SK-MEL-5 (cell line): Measurements from ENCODE around the gene ELAVL1. TPM values are rescaled to one million over a fixed set of nuclear protein-coding genes. Genes with fewer than 3 reads are reported as not detected.

Experiments used
- DNase-seq: peaks from one replicate; pipeline ENCODE4 v3.0.0-alpha.2; 2016; ENCODE audit warnings: low read depth, low spot score
- in situ Hi-C: cut with HindIII; loops from 2 replicates; pipeline ENCODE4 v1.10.0; 2016; ENCODE audit warnings: low sequenced_read_pairs, high pct_unique_total_duplicates, low pct_unique_long_range_greater_than_20kb
- total RNA-seq: library from RNA; depleted of rRNA; stranded (reverse); fragments of >200 nt; shearing (Covaris generic); gene quantifications from 2 replicates; pipeline ENCODE4 v1.2.3, GENCODE V29; 2014

Gene ELAVL1
- total RNA-seq, 1 experiment from 2014 or later, result 40.4 TPM

- DNase-seq, result no peak
- in situ Hi-C loops, result no loop called here
Observed at GRCh38 chr19:7994114-7994513, 11.3 kb downstream of the ELAVL1 start.

GRCh38 chr19:7993560-7993959, 11.9 kb downstream of the ELAVL1 start:
- in situ Hi-C loops, result no loop called here
- DNase-seq, result no peak

- in situ Hi-C loops, result no loop called here
- no peak for DNase-seq
Observed at GRCh38 chr19:7992575-7992974, 12.9 kb downstream of the ELAVL1 start.

DNA sequence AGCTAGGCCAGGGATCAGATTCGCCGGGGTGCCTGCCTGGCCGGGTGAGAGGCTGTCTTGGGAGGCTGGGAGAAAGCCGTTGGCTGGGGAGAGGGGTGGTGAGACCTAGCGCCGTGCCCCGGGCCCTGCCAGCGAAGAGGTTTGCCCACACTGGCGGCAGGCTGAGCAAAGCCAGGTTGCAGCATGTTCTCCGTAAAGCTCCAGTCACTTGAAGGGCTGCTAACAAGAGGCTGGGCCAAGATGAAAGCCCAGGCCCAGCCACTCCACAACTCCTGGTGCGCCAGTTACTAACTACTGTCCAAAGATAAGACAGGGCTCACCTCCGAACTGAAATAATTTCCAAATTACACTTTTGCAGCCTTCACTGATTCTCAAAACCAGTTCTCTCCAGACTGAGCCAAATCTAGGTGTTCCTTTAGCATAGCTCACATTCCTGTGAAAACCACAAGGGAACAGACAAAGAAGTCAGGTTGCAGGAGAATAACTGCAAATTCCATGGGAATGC, 16.3 kb downstream of the ELAVL1 start:
- in situ Hi-C loops, result no loop called here
- no peak for DNase-seq

- in situ Hi-C loops, result no loop called here
- DNase-seq, result no peak
Observed at GRCh38 chr19:7988307-7988706, 17.1 kb downstream of the ELAVL1 start.

GRCh38 chr19:7987114-7987768, 18.2 kb downstream of the ELAVL1 start:
- DNase-seq, result no peak
- in situ Hi-C loops, result no loop called here

GRCh38 chr19:7986321-7987113, 18.9 kb downstream of the ELAVL1 start:
- in situ Hi-C loops, result no loop called here
- DNase-seq, result no peak

DNA sequence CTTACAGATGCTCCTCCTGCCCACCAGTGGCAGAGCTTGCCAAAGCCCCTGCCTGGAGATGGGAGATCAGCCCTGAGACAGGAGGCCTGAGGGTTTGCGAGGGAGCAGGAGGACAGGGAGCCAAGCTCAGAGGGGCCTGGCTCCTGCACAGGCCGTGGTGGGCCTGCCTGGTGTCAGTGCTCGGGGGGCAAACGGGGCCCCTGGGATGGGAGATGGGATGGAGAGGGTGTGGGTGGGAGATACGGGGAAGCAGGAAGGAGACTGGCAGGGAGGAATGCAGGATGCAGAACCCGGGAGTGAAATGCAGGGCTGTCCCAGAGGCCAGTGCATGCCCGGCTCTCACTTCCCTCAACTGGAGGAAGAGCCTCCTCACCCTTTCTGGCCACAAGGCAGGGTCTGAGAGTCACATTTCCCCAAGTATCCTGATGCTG, 19.9 kb downstream of the ELAVL1 start:
- in situ Hi-C loops, result no loop called here

GRCh38 chr19:7983995-7984837, 21.2 kb downstream of the ELAVL1 start:
- DNase-seq, result no peak
- in situ Hi-C loops, result no loop called here

More for the DNA sequence above, 19.9 kb downstream of the ELAVL1 start:
- no peak for DNase-seq

DNA sequence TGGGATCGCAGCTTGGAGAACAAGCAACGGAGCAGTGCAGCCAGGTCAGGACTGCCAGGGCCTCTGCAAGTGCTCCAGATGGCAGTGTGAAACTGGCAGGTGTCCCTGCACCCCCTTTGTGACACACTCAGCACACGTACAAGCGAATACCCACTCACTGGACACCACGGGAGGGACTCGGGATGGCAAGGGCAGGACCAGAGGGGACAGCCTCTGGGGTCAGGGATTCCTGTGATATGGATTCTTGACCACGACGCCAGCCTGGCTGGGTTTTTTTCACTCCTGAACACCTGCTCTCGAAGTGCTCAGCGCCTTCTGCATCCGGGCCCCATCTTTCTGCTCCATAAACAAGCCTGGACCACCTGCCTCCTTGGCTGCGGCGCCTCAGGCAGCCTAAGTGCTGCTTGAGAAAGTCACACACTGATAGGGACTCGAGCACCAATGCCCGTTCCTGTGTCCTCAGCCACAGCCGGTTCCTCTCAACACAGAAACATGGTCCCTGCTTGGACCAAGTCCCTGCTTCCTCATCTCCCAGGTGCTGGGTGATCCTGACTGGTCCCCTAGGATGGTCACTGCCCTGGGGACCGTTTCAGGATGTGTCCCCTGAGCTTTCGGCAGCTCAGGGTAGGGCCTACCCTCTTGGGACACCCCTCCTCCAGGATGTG, 22.0 kb downstream of the ELAVL1 start:
- in situ Hi-C loops, result no loop called here
- no peak for DNase-seq

DNA sequence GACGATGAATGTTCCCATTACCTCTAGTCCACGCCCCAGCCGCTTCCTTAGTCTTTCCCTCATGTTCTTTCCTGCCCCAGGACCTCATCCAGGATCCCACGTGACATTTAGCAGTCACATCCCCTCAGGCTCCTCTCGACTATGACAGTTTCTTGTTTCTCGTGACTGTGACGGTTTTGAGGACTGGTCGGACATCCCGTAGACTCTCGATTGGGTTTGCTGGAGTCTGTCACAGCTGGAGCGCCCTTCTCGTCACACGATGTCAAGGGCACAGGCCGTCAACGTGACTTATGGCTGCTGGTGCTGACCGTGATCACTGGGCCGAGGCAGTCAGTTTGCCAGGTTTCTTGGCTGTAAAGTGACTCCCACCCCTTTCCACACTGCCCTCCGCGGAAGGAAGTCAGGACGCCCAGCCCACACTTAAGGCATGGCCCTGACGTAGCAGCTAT, 22.8 kb downstream of the ELAVL1 start:
- no peak for DNase-seq
- in situ Hi-C loops, result no loop called here

DNA sequence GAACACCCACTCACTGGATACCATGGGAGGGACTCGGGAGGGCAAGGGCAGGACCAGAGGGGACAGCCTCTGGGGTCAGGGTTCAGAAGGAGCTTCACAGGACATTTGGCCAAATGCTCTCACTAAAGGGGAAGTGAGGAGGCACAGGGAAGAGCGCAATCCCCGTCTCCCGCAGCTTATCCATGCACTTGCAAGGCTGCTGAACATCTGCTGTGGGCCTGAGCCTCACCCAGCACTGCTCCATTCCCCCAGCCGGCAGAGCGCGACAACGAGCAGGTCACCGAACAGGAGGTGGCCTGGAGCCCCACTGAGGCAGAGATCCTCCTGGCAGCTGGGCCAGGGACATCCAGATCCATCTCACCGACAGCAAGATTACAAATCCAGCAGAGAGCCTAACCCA, 23.3 kb downstream of the ELAVL1 start:
- no peak for DNase-seq
- in situ Hi-C loops, result no loop called here

DNA sequence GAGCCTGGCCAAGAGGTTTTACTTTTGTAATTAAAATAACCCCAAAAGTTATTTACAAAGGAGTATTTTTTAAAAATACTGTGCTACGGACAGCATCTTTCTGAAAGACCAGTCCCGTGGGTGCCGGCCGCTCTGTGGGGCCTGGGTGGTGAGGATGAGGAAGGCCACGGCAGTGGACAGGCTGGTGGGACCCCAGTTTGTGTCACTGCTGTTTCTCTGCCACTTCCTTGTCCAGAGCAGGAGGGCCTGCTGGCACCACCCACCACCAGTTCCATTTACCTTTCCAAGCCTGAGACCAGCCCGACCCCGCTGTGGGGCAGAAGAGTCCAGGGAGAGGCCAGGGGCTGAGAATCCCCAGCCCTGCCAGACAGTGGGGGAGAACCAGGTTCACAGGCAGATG, 23.8 kb downstream of the ELAVL1 start:
- in situ Hi-C loops, result no loop called here

DNA sequence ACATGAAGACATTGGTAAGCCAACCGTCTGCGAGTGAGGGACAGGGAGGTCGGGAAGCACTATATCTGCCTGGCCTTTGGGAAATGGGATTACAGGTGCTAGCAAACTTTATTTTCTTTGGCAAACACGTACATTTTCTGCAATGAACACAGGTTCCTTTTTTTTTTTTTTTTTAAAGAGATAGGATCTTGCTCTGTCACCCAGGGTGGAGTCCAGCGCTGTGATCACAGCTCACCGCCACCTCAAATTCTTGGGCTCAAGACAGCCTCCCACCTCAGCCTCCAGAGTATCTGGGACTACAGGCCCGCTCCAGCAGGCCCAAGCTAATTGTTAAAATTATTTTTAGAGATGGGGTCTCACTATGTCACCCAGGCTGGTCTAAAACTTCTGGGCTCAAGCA, 24.2 kb downstream of the ELAVL1 start:
- in situ Hi-C loops, result no loop called here

More for the DNA sequence above, 23.8 kb downstream of the ELAVL1 start:
- no peak for DNase-seq

DNA sequence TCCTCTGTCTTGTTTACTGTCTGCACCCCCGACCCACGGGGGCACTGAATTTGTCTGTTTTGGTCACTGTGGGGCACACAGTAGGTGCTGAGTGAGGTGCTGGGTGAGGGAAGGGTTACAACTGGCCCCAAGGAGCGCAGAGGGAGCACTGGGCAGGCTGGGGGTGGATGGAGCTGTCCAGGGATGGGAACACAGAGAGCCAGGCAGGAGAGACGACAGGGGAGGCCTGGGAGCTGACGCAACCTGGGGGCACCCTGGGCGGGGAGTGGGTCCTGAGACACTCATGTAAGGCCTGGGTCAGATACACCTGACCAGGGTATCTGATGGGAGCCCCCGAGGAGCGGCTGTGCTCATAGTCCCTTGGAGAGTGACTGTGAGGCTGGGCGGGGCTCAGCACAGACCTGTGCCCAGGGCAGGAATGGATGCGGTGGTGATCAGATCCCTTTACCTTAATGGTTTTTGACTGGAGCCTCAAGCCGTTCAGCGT, 24.8 kb downstream of the ELAVL1 start:
- no peak for DNase-seq
- in situ Hi-C loops, result no loop called here

More for the DNA sequence above, 24.2 kb downstream of the ELAVL1 start:
- DNase-seq, result no peak

GRCh38 chr19:7980168-7980567, 25.3 kb downstream of the ELAVL1 start:
- in situ Hi-C loops, result no loop called here
- DNase-seq, result no peak

DNA sequence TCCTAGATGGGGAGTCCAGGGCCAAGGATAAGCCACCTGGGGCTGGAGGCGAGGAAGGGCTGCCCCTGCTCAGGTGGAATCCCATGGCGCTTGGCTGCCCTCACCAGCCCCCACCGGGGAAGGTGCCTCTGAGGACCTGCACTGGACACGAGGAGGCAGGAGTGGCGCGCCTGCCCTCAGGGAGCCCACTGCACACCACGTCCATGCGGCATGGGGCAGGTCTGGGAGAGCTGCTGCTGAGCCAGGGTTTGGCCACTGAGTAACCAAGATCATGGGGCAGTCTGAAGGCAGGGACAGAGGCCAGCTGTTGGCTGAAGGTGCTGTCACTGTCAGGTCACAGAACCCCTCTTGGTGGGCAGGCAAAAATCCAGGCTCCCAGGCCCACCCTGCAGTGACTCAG, 25.9 kb downstream of the ELAVL1 start:
- in situ Hi-C loops, result no loop called here
- no peak for DNase-seq
